ENCODE results near the gene MYT1. TPM values are rescaled to one million over a fixed set of nuclear protein-coding genes. Genes with fewer than 3 reads are reported as not detected.

Gene MYT1
- total and polyA plus RNA-seq, 9 of the 15 experiments (the other 6 are each of a cell fraction or from before 2014, with no cell fraction given): 0.02 to 0.12 (median 0.06) TPM; not detected in 4

DNA sequence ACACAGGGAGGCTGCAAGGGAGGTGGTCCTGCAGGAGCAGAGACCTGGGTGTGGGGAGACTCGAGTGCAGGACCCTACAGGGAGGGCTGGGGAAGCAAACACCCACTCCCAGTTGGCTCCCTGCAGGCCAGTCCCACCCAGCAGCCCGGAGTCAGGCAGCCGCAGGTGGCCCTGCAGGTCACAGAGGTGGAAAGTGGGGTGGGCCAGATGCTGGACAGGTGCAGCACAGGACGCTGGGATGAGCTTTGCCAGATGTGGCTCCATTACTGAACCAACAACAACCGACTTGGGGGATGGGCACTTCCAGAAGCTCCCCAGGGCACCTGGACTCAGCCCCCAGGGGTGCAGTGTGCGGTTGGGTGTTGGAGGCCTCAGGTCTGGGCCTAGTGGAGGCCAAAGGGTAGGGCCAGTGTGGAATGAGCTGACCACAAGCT, 26.6 kb upstream of the MYT1 start:
- no peak for ATAC-seq
- no peaks in the 10 kb centered on the region; a peak in 1 of 5 replicates for H3K4me1 ChIP-seq (replicated peaks in 1 of 2; ENCODE audit: control insufficient read depth in 2 of 2, insufficient read depth in 2 of 2, low read length in 2 of 2)
- FAIRE-seq: no peak
- H3K79me2 ChIP-seq (ENCODE audit: control insufficient read depth, insufficient read depth, low read length): no peaks in the 10 kb centered on the region
- BruUV-seq (replicated peaks): no TSS peak
- H3K9me1 ChIP-seq (ENCODE audit: control insufficient read depth, insufficient read depth, low read length): no peaks in the 10 kb centered on the region
- H3K36me3 ChIP-seq (ENCODE audit: control insufficient read depth, insufficient read depth, low read length): no peaks in the 10 kb centered on the region
- H3K27ac ChIP-seq (ENCODE audit: extremely low read depth, low read depth, low read length): no peak overlapping the region
- no peak for DNase-seq (ENCODE audit: extremely low read depth in 1 of 4, low spot score in 3 of 4)
- in situ Hi-C loops (cut with MboI): no loop called here
- intact Hi-C loops (cut with micrococcal nuclease): no loop called here
- no peaks in the 10 kb centered on the region for H4K20me1 ChIP-seq (replicated peaks; ENCODE audit: control insufficient read depth, insufficient read depth, low read length)
- H3K9ac ChIP-seq (ENCODE audit: insufficient read depth in 1 of 2, low read depth in 2 of 2, low read length in 2 of 2): no peak overlapping the region
- POLR2A ChIA-PET: interaction anchor here (1.0 kb wide), 1 partner anchor 15 kb away, joined by 3 read pairs; no protein-coding TSS in a partner anchor
- CTCF ChIA-PET (ENCODE audit: low intra/inter-chr PET ratio): no interaction called here
- no peak overlapping the region for H3K4me2 ChIP-seq (ENCODE audit: insufficient read depth, low read length)
- WGBS (ENCODE audit: insufficient coverage, low coverage, missing lambda C conversion rate): 2% methylated on average over 6 of the region's 6 CpGs
- no peak overlapping the region for H2AFZ ChIP-seq (ENCODE audit: low read depth, low read length)
- H3K9me3 ChIP-seq (replicated peaks; ENCODE audit: control insufficient read depth, insufficient read depth, low read depth, low read length): no peaks in the 10 kb centered on the region
- H3K27me3 ChIP-seq (ENCODE audit: control insufficient read depth in 2 of 2, insufficient read depth in 2 of 2, low read length in 2 of 2): peaks cover 17 to 56% of the 10 kb centered on the region in 2 experiments; a peak in 4 of 5 replicates
- H3K4me3 ChIP-seq: no peak overlapping the region
- no peak for TF ChIP-seq RBM34 (IDR thresholded peaks at IDR 0.05; ENCODE audit: borderline replicate concordance, insufficient read depth, low read length)
- TF ChIP-seq, protein P1, sequence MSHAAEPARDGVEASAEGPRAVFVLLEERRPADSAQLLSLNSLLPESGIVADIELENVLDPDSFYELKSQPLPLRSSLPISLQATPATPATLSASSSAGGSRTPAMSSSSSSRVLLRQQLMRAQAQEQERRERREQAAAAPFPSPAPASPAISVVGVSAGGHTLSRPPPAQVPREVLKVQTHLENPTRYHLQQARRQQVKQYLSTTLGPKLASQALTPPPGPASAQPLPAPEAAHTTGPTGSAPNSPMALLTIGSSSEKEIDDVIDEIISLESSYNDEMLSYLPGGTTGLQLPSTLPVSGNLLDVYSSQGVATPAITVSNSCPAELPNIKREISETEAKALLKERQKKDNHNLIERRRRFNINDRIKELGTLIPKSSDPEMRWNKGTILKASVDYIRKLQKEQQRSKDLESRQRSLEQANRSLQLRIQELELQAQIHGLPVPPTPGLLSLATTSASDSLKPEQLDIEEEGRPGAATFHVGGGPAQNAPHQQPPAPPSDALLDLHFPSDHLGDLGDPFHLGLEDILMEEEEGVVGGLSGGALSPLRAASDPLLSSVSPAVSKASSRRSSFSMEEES (CRISPR knock-in tag; IDR thresholded peaks at IDR 0.05): no peak
- TF ChIP-seq, protein P2, sequence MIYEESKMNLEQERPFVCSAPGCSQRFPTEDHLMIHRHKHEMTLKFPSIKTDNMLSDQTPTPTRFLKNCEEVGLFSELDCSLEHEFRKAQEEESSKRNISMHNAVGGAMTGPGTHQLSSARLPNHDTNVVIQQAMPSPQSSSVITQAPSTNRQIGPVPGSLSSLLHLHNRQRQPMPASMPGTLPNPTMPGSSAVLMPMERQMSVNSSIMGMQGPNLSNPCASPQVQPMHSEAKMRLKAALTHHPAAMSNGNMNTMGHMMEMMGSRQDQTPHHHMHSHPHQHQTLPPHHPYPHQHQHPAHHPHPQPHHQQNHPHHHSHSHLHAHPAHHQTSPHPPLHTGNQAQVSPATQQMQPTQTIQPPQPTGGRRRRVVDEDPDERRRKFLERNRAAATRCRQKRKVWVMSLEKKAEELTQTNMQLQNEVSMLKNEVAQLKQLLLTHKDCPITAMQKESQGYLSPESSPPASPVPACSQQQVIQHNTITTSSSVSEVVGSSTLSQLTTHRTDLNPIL (CRISPR knock-in tag; IDR thresholded peaks at IDR 0.05): no peak
- no peak for TF ChIP-seq FOS (IDR thresholded peaks at IDR 0.05; ENCODE audit: extremely low read depth, insufficient read length)
- TF ChIP-seq SP2 (IDR thresholded peaks at IDR 0.05; ENCODE audit: extremely low read depth, low read depth, low read length, poor library complexity, severe bottlenecking): no peak
- no peak for TF ChIP-seq ZNF282 (CRISPR knock-in tag; IDR thresholded peaks at IDR 0.05)
- TF ChIP-seq USF2 (CRISPR knock-in tag; IDR thresholded peaks at IDR 0.05): no peak
- TF ChIP-seq, protein P3, sequence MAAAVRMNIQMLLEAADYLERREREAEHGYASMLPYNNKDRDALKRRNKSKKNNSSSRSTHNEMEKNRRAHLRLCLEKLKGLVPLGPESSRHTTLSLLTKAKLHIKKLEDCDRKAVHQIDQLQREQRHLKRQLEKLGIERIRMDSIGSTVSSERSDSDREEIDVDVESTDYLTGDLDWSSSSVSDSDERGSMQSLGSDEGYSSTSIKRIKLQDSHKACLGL (CRISPR knock-in tag; IDR thresholded peaks at IDR 0.05; ENCODE audit: borderline replicate concordance, poor library complexity, severe bottlenecking): no peak
- no peak for TF ChIP-seq FOXJ2 (tag; IDR thresholded peaks at IDR 0.05)
- no peak for TF ChIP-seq ZNF224 (CRISPR knock-in tag; IDR thresholded peaks at IDR 0.05)
- TF ChIP-seq KLF13 (tag; IDR thresholded peaks at IDR 0.05; ENCODE audit: borderline replicate concordance, low read depth): no peak
- TF ChIP-seq HDAC8 (tag; IDR thresholded peaks at IDR 0.05): no peak
- no peak for TF ChIP-seq TRIM25 (IDR thresholded peaks at IDR 0.05; ENCODE audit: borderline replicate concordance)
- TF ChIP-seq ELF1 (tag; IDR thresholded peaks at IDR 0.05): no peak
- no peak for TF ChIP-seq GATAD2B (IDR thresholded peaks at IDR 0.05; ENCODE audit: borderline replicate concordance)
- TF ChIP-seq RFX1 (IDR thresholded peaks at IDR 0.05): no peak
- TF ChIP-seq CHD1 (IDR thresholded peaks at IDR 0.05; ENCODE audit: low read length): no peak
